GM12891 (cell line): ENCODE measurements around the gene HDAC1.
"Not testable (repeated sequence)": the region's sequence is repeated elsewhere in the genome, so short reads cannot be mapped to it uniquely, and the experiment has no call there.

Source experiments
- DNase-seq: peaks from one replicate; pipeline ENCODE4 v3.0.0; 2011; ENCODE audit warnings: low spot score; ENCODE audit not compliant: insufficient read length
- FAIRE-seq: peaks from 2 replicates; lab custom pipeline; 2011; peaks lifted over from hg19 to GRCh38; lab: Jason Lieb, UNC
- PAX5 ChIP-seq: IDR thresholded peaks from 2 replicates; pipeline ENCODE4 v1.6.1; 2011; ENCODE audit warnings: low read length, moderate library complexity, mild to moderate bottlenecking; ENCODE audit not compliant: insufficient read depth, severe bottlenecking
- POLR2A ChIP-seq: IDR thresholded peaks from 2 replicates; pipeline ENCODE4 v1.6.1; 2011; ENCODE audit warnings: low read depth, low read length, control low read depth
- POLR2AphosphoS5 ChIP-seq: IDR thresholded peaks from 2 replicates; pipeline ENCODE4 v1.6.1; 2011; ENCODE audit warnings: low read depth, low read length, control low read depth
- POU2F2 ChIP-seq: IDR thresholded peaks from 2 replicates; pipeline ENCODE4 v1.6.1; 2011; ENCODE audit warnings: low read depth, mild to moderate bottlenecking, control low read depth, low read length, moderate library complexity
- SPI1 ChIP-seq: IDR thresholded peaks from 2 replicates; pipeline ENCODE4 v1.6.1; 2011; ENCODE audit warnings: low read depth, low read length, control low read depth
- TAF1 ChIP-seq: IDR thresholded peaks from 2 replicates; pipeline ENCODE4 v1.6.1; 2011; ENCODE audit warnings: low read depth, low read length, control low read depth

HDAC1 gene

DNA sequence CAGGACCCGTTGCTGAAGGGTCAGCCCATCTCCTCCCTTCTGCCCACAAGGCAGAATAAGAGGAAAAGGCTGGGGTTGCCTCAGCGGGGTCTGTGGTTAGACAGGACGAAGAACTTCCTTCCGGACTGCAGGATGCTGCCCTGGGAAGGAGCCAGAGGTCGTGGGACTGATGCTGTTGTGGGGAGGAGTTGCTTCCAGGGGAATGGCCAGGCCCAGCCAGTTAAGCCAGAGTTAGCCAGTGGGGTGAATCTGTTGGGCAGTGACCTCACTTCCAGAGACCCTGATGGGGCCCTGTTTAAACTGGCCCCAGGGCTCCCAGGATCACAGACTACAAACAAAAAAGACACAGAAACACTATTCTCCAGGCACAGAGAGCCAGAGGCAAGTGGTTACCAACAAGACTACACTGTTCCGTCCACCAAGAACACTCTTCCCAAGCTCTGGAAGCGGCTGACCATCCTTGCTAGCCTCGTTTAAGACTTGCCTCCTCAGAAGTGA is 57.4 kb downstream of the HDAC1 start:
- DNase-seq = no peak
- no peak for FAIRE-seq

DNA sequence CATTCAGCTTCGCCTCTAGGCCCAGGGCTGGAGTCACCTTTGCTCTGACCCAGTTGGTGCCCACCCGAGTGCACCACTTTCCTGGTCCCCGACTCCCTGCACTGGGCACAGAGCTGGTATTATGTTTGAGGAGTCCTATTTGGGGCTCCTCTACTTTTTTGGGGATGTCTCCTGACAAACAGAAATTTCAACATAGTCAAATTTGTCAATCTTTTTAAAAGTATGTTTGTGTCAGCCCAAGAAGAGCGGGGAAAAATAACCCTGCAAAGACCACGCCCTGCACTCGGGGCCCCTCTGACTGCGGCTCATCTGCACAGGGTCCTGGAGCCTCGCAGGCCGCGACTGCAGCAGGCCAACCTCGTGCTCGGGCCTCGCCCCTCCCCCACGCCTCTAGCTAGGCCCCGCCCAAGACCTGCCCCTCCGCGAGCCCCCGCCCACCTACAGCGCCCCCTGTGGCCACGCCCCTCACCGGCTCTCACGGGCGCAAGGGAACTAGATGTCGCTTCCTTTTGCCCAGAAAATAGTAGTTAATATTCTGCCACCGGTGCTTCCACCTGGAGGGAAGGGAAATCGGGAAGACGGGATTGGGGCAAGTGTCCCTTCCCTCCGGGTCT is 59.0 kb downstream of the HDAC1 start:
- no peak for TF ChIP-seq TAF1
- TF ChIP-seq SPI1 = no peak
- TF ChIP-seq PAX5 = no peak
- no peak for TF ChIP-seq POLR2AphosphoS5
- TF ChIP-seq POU2F2 = no peak
- TF ChIP-seq POLR2A = no peak
- DNase-seq = peak; percentile 72
- no peak for FAIRE-seq

More for the DNA sequence above, 57.4 kb downstream of the HDAC1 start:
- TF ChIP-seq POLR2AphosphoS5 (no peak), PAX5 (no peak), POU2F2 (no peak), SPI1 (no peak), POLR2A (no peak)

DNA sequence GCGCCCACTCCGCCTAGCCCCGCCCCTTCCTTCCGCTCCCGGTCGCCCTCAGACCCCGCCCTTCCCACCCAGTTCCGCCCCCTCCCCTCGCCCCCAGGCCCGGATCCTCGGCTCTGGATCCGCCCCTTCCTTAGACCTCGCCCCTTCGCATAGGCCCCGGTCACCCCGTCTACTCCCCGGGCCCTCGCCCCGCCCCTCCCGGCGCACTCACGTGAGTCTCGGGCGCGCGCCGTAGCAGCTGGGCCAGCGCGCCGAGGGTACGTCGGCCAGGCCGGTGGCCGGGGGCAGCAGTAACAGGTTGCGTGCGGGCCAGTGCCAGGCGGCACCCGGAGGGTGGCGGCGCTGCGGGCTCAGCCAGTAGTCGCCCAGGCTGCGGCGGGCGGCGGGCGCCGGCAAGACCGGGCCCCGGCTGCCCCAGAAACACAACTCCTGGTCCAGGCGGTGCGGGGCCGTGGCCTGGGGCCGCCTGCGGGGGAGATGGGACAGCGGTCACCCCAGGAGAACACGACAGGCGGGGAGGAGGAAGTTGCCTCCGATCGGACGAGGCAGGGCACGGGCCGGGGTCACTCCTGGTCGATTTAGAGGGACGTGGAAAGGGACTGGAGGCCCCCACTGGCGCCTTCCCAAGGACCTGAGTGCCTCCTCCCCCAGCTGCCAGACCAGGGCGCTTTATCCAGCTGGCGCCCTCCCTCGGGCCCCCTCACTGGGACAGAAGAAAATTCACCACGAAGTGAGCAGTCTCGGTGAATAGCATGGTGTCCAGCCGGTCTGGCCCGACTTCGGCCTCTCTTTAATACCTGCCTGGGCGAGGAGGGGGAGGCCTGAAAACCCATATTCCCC is 59.7 kb downstream of the HDAC1 start:
- FAIRE-seq (peak; percentile 97), DNase-seq (peak; percentile 97)
- TF ChIP-seq TAF1 (no peak), SPI1 (0 out of 2 replicates have a peak, but pooled peaks have one; percentile 20)

DNA sequence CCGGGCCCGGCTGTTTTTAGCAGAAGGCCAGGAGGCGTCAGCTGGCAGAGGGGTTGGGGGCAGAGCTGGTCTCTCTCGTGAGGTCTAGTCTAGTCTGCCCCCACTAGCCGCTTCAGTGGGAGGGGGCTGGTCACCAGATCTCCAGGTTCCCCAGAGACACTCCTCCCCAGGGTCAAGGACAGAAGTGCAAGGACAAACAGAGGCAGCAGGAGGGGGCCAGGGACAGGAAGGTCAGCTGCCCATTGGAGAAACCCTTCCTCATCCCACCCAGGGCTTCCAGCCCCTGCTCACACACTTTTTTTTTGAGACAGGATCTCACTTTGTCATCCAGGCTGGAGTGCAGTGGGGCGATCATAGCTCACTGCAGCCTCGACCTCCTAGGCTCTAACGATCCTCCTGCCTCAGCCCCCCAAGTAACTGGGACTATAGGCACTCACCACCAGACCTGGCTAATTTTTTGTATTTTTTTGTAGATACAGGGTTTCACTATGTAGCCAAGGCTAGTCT is 60.4 kb downstream of the HDAC1 start:
- no peak for DNase-seq
- no peak for TF ChIP-seq POLR2A
- no peak for TF ChIP-seq SPI1
- TF ChIP-seq POLR2AphosphoS5 = no peak
- no peak for TF ChIP-seq PAX5
- no peak for TF ChIP-seq POU2F2
- no peak for TF ChIP-seq TAF1
- no peak for FAIRE-seq

DNA sequence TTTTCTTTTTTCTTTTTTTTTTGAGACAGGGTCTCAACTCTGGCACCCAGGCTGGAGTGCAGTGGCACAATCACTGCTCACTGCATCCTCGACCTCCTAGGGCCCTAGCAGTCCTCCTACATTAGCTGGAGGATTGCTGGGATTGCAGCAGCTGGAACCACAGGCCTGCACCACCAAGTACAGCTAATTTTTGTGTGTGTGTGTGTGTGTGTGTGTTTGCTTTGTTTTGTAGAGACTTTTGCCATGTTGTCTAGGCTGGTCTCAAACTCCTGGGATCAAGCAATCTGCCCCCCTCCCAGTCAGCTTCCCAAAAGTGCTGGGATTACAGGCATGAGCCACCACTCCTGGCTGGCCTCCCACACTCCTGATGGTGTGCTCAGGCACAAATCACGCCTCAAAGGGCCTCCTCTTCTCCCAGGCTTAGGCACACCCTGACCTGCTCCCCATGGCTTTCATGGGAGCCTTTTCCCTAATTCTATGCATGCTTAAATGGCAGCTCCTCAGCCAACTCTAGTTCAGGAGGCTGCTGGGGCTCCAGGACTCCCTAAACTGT is 61.0 kb downstream of the HDAC1 start:
- FAIRE-seq = no peak
- DNase-seq = no peak
- TF ChIP-seq POLR2AphosphoS5 = no peak
- TF ChIP-seq POU2F2 = no peak
- TF ChIP-seq POLR2A = no peak
- TF ChIP-seq TAF1 = no peak
- TF ChIP-seq PAX5 = no peak
- no peak for TF ChIP-seq SPI1

DNA sequence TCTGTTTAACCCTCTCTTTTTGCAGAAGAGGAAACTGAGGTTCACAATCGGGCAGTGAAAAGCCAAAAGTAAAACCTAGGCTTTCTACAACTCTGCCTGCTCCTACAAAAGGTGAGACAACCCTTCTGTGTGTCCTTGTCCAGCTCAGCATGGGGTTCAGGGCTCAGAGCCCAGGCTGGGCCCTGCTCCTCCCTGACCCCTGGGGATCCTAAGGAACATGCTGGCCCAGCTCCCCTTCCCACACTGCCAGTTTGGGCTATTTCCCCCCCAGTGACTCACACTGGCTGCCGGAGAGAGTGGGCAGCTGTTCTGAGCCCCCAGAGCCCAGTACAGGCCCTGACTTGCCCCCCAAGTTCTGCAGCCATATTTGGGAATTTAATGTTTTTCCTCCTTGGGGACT is 61.5 kb downstream of the HDAC1 start:
- FAIRE-seq (no peak), DNase-seq (no peak)
- TF ChIP-seq PAX5 (no peak), TAF1 (no peak), POLR2A (no peak), POU2F2 (no peak), POLR2AphosphoS5 (no peak), SPI1 (no peak)

DNA sequence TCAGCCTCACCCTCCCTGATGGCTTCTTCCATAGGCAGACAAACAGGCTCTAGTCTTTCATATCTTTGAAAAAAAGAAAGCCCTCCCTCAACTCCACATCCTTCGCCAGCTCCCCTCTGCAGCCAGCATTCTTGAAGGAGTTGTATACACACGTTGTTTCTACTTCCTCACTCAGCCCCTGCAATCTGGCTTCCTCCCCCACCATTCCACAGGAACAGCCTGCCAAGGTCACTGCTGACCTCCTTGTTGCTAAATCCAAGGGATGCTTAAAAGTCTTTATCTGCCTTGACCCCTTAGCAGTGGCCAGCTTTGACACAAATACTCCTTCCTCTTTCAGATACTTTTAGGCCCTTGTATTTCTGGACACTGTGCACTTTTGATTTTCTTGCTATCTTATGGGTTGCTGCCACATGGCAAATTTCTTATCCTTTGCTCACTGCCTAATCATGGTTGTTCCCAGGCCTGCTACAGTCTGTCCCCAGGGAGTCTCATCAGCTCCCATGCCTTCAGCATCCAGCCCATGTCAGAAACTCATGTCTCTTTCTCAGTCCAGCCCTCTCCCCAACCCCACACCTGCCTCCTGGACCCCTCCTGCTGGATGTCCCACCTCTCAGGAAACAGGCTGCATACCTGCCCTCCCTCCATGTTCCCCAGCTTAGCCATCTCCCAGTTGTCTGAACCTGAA is 62.1 kb downstream of the HDAC1 start:
- TF ChIP-seq SPI1 = no peak
- no peak for TF ChIP-seq TAF1
- TF ChIP-seq PAX5 = no peak
- no peak for TF ChIP-seq POU2F2
- TF ChIP-seq POLR2AphosphoS5 = no peak
- no peak for TF ChIP-seq POLR2A
- FAIRE-seq (no peak), DNase-seq (no peak)

DNA sequence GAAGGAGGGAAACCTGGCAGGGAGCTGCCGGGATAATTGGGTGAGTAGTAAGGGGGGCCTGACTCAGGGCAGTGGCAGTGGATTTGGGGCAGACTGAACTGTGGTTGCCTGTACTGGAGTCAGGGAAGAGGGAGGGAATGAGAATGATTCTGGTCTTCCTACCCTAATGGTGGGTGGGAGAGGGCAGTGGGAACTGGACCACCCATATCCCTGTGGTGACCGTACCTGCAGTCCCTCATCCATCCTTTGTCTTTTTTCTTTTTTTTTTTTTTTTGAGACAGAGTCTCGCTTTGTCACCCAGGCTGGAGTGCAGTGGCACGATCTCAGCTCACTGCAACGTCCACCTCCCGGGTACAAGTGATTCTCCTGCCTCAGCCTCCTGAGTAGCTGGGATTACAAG is 63.9 kb downstream of the HDAC1 start:
- FAIRE-seq, DNase-seq: not testable (repeated sequence)

DNA sequence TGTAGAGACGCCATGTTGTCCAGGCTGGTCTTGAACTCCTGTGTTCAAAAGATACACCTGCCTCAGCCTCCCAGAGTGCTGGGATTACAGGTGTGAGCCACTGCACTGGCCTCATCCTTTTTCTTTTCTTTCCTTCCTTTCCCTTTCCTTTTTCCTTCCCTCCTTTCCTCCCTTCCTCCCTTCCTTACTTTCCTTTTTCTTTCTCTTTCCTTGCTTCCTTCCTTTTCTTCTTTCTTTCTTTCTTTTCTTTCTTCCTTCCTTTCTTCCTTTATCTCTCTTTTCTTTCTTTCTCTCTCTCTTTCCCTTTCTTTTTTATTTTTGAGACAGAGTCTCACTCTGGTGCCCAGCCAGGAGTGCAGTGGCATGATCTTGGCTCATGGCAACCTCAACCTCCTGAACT is 64.6 kb downstream of the HDAC1 start:
- TF ChIP-seq POLR2A (no peak), POU2F2 (no peak), TAF1 (no peak), PAX5 (no peak), POLR2AphosphoS5 (no peak), SPI1 (no peak)
- no peak for DNase-seq
- no peak for FAIRE-seq

DNA sequence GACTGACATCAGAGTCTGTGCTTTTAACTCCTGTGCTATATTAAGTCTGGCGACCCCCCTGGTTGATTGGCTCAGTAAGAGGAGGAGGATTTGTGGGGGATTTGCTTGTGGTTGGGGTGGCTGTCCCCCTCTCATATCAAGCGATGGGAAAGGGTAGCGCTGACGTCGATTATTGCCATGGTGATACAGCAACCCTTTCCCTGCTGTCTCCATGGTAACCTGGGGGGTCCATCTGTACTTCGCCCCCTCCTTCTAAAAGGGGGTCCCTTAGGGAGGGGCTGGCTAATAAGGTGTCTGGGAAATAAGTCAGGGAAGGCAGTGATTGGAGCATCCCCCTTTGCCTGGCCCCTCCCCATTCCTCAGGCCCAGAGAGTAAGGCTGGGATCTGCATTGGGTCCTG is 65.7 kb downstream of the HDAC1 start:
- DNase-seq (no peak), FAIRE-seq (no peak)
- TF ChIP-seq POU2F2 = no peak
- no peak for TF ChIP-seq TAF1
- TF ChIP-seq POLR2AphosphoS5 = no peak
